GM18867 (cell line): ENCODE measurements around the gene KAZN.

ENCODE experiments used
- ATAC-seq: cut with Tn5 transposase; IDR thresholded peaks from one replicate; pipeline ENCODE4 v1.9.1; 2021; ENCODE audit warnings: mild to moderate bottlenecking, moderate library complexity; ENCODE audit not compliant: unreplicated experiment

Gene KAZN

DNA sequence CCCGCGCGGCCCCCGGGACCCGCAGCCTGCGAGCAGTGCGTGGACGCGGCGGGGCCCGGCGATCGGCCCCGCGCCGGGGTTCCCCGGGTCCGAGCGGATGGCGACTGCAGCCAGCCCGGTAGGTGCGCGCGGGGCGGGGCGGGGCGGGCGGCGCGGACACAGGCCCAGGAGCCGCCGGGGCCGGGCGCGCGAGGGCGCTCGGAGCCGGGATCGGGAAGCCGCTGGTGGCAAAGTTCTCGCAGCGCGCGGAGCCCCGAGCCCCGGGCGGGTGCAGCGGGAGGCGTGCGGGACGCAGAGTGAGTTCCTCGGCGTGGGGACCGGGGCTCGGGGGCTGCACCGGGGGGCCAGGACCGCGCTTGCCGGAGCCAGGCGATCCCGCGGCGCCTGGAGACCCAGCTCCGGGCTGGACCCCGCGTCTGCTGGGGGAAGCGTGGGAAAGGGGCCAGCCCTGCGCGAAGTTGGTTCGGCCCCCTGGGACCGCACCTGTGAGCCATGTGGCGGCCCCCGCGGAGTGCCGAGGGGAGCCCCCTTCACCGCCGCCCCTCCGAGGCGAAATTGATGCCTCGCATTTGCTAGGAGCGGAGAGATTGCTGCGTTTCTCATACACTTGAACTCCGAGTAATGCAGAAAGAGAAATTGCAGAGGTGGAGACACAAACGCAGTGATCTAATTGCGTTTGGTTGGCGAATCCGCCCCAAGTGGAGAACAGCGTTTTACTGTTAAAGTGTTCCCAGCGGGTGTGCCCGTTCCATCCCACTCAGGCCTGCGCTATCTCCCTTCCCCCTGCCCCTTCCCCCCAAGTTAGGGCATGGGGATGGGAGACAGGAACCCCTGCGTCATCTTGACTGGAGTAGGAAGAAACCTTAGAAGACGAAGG, 326.2 kb downstream of the KAZN start:
- no peak for ATAC-seq

DNA sequence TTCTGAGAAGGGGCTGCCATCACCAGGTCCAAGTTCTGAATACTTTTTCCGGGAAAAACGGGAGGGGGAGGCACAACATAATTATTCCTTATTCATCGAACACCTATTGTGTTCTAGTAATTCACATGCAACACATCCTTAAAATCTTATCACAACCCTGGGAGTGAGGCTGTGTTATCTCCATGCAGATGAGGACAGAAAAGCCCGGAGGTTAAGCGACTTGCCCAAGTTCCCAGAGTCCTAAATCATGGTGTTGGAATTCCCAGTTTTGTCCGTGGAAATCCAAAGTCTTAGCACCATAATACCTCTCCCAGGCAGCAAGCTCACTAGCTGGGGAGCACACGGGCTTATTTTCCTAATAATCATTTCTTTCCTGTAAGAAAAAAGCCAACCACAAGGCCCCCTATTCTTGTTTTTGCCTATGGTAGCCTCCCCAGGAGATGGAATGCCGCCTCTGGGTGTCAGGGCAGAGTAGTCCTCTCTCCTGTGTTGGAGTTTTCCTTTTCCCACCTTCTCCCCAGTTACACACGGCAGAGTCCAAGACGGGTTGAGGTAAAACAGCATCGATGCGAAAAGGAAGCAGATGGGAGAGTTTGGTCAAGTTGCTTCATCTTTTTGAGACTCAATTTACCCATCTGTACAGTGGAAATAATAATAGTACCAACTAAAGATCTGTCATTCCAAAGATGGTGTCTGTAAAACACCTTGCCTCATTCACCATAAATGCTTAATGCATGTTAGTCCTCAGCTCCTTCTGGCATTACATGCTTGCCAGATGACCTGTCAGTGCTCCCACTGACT, 327.1 kb downstream of the KAZN start:
- no peak for ATAC-seq

DNA sequence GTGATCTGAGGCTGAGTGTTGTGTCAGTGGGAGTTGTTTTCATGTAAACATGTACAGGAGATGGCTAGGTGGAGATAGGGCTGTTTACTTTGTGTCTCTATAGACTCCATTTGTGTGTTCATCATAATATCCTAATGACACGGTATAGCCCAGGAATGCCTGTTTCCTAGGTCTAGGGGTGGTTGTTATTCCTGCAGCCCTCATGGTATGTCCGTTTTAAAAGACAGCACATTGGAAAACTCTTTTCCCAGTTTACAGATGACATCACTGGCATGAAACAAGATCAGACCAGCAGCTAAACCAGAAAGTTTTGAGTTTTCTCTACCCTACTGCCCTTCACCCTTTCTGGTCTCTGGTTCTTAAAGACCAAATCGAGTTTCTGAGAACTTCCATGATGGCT, 327.7 kb downstream of the KAZN start:
- ATAC-seq, result no peak

DNA sequence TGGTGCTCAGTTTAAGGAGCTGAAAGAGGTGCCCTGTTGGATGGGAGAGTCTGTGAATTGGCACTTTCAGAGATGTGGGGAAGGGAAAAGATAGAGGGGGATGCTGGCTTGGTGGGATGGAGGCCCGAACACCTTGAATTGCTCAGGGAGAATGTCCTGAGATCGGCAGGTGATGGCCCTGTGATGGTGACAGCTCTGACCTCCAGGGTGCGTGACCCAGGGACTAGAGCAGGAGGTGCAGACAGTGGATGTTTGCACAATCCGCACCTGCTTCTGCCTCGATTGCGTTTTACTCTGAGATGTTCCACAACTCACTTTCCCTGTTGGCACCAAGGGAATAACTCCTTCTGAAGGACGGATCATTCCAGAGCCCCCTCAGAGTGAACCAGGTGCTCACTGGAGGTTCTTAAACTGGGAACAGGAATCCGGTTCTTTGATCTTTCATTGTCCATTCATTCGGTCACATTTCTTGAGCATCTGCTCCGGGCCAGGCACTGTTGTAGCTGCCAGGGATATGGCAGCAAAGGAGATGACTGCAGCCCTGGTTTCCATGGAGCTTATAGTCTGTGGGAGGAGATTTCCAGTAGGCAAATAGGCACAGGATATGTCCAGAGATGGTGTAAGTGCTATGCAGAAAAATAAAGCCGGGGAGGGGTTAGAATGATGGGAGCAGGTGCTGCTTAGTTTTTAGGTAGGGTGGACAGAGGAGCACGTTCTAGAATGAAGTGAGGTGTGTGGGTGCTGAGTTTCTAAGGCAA, 328.5 kb downstream of the KAZN start:
- no peak for ATAC-seq

DNA sequence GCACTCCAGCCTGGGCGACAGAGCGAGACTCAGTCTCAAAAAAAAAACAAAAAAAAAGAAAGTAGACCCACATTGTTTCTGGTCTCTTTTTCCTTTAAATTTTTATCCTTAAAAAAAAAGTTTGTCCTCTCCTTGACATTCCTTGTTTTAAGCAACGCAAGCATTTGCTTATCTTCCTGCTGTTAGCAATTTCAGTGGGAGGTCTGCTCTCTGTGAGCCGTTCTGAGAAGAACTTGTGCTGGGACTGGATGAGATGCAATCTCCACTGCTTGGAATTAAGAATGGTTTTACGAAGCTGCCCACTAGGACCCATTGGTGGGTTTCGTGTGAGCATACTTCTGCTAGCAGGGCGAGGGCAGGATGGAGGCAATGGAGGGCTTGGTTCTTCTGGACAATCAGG, 329.9 kb downstream of the KAZN start:
- no peak for ATAC-seq

DNA sequence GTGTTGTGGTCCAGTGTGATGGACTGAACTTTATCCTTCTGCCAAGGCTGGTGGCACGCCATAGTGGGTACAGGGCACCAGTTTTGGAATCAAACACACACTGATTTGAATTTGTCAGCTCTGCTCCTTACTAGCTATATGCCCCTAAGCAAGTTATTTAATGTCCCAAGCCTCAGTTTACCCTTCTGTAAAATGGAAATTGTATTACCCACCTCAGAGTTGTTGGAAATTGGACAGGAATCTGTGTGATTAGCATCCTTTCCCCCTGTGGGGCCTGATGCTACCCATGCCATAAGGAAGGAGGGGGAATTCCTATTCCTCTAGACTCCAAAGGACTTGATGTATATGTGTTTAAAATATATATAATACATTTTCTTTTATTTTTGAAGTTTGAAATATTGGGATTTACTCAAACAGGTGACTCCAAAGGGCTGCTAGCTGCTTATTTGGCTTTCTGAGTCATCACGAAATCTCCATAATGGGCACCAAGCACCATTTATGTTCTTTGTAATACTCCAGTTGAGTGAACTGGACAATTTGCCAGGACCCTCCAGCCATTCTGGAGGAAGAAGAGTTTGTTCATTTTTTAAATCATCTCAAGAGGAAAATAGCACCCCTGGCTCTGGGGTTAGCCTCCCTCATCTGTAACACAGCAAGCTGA, 330.5 kb downstream of the KAZN start:
- ATAC-seq, result no peak

DNA sequence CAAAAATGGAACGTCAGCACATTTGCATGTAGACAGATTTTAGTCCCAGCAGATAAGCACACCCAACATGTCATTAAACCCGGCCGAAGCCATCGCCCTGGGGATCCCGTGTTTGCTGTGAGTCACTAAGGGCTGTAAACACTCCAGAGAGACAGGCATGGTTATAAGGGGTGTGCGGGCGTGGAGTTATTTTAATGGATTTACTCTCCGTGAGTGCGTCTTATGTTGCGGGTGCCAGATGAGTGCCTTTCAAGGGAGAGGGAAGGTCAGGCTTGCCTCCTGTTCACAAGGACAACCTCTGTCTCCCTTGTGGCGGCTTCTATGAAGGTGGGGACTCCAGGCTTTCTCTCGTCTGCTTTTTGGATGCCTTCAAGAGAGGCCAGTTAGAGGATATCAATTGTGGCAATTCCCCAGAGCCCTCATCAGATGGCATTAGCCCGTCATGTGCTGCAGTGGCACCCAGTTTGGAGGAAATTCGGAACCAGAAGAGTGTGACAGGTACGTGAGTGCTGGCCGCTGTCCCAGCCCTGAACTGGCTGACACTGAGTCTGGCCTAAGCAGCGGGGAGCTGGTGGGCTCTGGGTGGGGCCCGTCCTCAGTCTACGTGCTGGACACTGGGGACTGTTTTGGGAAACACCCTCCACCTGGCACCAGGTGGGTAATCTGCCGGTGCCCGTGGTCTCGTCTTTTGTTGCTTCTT, 331.2 kb downstream of the KAZN start:
- no peak for ATAC-seq

DNA sequence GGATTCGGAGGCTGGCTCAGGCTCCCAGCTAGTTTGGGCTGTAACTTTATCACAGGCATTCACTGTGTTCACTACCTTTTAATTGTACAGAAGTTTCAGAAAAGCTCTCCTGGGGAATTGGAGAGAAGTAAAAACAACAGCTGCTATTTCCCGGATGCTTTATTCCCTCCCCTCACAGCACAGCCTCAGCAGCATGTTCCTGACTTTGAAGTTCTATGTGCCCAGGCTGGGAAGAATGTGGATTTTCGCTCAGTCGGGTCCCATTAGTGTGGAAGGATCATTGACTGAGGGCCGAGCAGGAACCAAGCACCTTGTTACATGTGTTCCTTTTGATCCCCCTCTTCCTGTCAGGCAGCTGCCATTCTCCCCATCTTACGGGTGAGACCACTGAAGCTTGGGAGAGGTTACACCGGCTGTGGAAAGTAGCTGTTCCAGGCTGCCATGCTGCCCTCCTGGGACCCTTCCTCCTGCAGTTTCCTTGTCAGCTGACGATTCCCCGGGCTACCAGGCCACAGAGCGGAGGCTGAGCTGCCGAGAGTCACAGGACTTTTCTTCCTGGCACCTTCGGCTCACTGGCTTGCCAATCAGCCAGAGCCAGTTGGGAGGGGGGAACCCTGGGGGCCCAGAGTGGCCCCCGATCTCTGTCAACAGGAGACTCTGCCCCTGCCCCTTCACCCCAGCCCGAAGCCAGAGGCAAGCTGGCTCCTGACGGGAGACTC, 331.9 kb downstream of the KAZN start:
- no peak for ATAC-seq

DNA sequence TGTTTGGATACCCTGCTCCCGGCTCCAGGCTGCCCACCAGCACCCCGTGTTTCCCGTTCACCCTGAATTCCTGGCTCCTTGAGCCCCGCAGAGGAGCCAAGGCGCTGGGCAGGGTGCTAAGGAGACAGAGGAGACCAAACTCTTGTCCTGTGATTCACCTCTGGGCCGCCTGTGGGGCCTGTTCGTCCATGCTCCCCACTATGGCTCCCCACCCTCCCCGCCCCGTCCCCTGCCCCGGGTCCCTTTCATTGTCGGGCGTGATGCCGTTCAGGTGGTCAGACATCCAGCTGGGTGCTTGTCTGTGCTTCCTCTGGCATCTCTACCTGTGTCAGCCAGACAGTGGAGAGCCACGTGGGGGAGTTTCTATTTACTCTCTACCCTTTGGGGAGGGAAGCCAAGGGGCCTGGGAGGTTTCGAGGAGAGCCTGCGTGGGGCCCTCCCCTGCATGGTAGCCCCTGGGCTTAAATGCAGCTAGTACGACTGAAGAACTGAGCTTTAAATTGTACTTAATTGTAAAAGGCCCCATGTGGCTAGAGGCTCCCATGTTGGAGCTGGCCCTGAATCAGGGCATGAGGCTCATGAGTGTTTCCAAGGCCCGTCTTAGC, 333.7 kb downstream of the KAZN start:
- ATAC-seq, result no peak

DNA sequence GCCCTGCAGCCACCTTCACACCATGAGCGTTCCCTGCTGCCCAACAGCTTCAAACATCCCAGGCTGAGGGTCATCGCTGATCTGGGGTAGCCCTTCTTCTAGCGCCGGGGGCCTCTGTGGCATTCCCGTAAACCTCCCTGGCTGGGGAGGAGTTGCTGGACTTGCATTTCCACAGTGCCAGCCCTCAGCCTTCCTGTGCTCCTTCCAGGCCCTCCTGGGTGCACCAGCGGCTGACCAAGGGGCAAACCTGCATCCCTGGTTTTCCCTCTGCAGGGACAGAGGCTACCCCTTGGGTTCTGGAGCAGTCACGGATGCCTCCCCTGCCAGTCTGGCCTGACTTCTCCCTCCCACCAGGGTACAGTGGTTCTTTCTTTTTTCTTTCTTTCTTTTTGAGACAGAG, 336.4 kb downstream of the KAZN start:
- no peak for ATAC-seq

DNA sequence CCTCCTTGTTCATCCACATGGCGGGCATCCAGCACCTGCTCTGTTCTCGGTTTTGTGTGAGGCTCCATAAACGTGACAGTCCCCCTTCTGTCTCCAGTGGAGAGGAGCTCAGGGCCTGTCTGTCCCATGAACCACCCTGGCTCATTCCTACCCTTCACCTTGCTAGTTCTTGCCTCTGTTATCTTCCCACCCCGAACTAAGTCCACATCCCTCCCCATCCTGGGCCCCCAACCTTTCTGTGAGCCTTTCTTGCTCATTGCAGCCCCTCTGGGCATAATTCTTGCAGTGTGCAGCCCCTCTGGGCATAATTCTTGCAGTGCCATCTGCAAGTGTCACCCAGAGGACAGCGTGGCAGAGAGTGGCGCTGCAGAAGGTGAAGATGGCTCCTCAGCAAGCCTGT, 338.3 kb downstream of the KAZN start:
- no peak for ATAC-seq

DNA sequence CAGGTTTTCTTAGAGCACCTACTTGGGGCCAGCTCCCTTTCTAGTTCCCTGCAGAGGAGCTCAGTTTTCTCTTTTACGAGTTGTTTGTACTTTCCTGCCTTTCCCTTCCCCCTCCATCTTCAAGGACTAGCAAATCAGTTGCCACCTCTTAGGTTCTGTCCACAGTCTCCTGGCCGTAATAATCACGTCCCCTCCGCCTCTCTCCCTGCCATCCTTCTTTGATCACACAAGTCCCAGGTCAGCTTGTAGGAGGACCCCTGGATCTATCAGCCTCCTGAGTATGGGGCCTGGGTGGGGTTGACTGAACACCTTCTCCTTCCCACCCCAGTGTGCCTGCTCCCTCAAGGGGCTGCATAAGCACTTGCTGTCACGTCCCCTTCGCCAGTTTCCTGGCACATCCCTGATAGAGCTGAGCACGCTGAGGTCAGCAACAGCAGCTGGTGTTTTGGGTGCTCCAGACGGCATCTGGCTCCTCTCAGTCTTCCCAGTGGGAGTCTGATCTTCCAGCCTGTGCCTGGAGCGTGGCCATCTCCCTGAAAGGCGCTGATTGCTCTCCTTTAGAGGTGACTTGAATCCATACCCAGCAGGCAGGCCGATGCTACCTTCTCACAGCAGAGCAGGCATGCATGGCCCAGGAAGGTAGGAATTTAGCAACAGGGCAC, 338.9 kb downstream of the KAZN start:
- ATAC-seq, result no peak

DNA sequence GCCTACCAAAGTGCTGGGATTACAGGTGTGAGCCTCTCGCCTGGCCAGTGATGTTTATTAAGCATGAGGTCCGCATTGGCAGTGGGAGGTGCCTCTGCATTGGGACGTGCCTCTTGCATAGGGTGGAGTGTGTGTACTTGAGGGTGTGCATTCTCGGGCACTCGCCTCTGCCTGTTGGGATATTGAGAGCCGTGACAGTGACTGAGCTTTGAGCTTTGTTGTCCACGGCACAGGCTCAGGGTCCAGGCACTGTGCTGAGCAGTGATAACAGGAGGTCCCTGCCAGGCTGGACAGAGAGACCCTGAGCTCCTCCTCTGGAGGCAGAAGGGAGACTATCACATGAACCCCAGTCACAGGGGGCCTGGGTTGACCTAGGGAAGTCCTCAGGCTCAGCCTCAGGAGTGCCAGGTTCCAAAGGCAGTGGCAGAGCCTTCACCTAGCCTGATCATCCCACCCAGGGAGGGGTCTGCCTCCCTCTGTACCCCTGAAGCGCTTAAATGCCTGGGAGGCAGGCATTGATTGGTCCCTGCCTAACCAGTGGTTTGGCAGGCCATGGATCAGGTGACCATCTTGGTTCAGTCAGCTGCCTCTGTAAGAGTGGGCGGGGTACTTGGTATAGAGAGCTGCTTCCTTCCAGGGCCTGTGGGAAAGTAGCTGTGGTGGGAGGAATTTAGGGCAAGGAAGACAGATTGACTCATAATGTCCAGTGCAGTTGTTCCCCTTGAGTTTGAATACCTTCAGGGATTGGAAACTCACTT, 341.2 kb downstream of the KAZN start:
- ATAC-seq, result no peak

DNA sequence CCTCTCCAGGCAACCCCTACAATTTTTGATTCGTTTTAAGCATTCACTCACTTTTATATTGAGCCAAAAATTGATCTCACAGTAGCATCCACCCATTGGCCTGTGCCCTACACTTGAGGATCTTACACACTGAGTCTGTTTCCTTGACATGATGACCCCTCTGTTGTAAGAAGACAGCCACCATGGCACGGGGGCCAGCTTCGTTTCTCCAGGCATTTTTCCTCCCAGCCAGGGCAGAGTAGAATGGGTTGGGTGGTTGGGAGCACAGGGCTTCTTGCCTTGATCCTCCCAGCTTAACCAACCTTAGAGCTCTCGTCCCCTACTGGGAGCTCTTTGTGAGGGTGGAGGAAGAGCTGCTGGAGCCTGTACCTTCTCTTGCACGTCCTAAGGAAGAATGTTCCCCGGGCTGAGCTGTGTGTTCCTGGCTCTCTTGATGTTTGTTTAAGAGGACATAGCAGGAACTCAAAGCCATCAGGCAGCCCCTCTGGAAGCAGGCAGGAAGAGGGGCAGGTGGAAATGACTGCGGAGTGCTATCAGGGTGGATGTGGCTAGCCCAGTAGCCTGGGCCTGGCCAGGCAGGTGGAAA, 341.9 kb downstream of the KAZN start:
- no peak for ATAC-seq

DNA sequence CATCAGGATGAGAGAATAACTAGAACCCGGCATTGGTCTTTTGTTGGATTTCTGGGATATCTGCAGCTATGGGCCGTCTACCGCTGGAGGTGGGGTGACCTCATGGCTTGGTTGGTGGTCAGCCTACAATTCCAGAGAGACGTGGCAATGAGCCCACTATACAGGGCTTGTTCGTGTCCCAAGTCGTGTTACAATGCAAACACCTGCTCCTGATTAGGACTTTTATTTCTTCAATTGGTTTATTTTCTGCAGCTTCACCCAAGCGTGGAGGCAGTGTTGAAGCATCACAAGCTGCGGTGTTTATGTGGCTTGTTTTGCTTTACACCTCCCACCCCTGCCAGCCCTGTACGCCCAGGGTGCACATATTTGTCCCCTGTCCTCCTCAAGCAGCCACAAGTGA, 343.4 kb downstream of the KAZN start:
- no peak for ATAC-seq

DNA sequence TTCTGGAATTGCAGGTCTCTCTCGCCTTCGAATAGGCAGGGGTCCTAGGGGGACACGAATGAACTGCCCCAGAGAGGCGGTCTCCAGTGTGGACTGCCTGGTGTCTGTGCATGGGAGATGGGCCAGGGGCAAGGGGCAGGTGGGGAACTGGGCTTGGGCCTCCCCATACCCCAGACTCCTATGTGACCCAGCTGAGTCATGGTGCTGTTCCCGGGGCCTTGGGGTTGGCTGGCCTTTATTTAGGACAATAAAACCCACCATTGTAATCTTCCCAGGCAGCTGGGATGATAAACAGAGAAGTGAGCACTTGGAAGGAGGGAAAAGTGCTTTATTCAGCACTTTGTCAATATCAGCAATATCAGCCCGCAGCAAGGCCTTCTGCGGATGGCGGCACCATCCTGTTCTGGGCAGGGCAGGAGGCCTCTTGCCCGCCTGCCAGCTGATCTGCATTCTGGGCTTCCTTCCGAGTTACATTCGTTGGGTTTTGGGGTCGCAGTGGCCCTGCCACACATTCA, 346.0 kb downstream of the KAZN start:
- no peak for ATAC-seq
